ENCODE data around the gene BABAM2. TPM values are rescaled to one million over a fixed set of nuclear protein-coding genes. Genes with fewer than 3 reads are reported as not detected.

Gene BABAM2
- total RNA-seq, 2 experiments from 2014 or later, result 19.7 to 33.2 TPM

GRCh38 chr2:28270456-28271152 lies 380.1 kb downstream of the BABAM2 start:
- no peak for DNase-seq (ENCODE audit: low spot score)
- ChIA-PET POLR2A (no interaction called here), CTCF (ENCODE audit: unreplicated experiment) (no interaction called here)
- H3K4me2 ChIP-seq (ENCODE audit: low read length), result no peak overlapping the region
- no peak overlapping the region for H2AFZ ChIP-seq (ENCODE audit: low read length)
- H3K4me3 ChIP-seq (ENCODE audit: low read depth, low read length, poor library complexity, severe bottlenecking), result no peak overlapping the region
- no TSS peak for BruUV-seq (replicated peaks)
- H3K9me3 ChIP-seq (ENCODE audit: low read length), result no peaks in the 10 kb centered on the region
- TF ChIP-seq CTCF (conservative IDR thresholded peaks at IDR 0.05; ENCODE audit: low read length) (no peak), EZH2phosphoT487 (IDR thresholded peaks at IDR 0.05; ENCODE audit: borderline replicate concordance, low read depth, low read length) (no peak)
- no peak overlapping the region for H3K27ac ChIP-seq (ENCODE audit: low read depth, low read length, poor library complexity, severe bottlenecking)
- no peaks in the 10 kb centered on the region for H3K4me1 ChIP-seq (ENCODE audit: insufficient read depth, low read length, poor library complexity, severe bottlenecking)
- no peaks in the 10 kb centered on the region for H3K9me2 ChIP-seq (ENCODE audit: insufficient read depth, low read length)
- H4K20me1 ChIP-seq (ENCODE audit: insufficient read depth, low read length), result no peaks in the 10 kb centered on the region
- intact Hi-C loops (cut with micrococcal nuclease; ENCODE audit: unreplicated experiment), result no loop called here
- no peaks in the 10 kb centered on the region for H3K79me2 ChIP-seq (ENCODE audit: insufficient read depth, low read depth, low read length)
- no peaks in the 10 kb centered on the region for H3K36me3 ChIP-seq (ENCODE audit: insufficient read depth, low read length)

DNA sequence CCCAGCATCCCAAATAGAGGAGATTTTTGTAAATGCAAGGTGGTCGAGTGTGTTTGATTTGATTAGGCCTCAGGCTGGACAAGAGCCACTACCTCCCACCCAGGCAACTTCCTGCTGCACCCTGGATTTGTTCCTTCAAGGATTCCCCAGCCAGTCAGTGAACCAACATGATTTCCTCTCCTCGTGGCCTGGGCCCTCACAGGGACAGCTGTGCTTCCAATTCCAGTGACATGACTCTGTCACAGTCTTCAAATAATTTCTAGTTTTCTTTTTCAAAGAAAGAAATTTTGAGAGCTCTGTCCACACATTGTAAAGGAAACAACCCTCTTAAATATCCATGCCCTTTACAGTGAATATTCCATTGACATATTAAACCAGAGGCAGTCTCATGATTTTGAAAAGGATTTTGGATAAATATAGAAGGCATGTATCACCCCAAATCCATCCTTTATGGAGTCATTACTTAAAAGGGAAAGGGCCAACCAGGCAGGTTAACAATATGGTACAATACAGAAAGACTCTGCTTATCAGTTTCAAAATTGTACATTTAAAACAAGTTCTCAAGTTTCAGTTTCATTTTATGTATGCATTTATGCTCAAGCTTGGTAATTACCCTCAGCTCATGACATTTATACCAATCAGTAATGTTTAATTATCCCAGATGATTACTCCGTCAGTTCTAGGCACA lies 380.8 kb downstream of the BABAM2 start:
- intact Hi-C loops (cut with micrococcal nuclease; ENCODE audit: unreplicated experiment), result no loop called here
- H2AFZ ChIP-seq (ENCODE audit: low read length), result no peak overlapping the region
- H3K9me3 ChIP-seq (ENCODE audit: low read length), result no peaks in the 10 kb centered on the region
- no peak for DNase-seq (ENCODE audit: low spot score)
- ChIA-PET POLR2A (no interaction called here), CTCF (ENCODE audit: unreplicated experiment) (no interaction called here)
- BruUV-seq (replicated peaks), result no TSS peak
- no peaks in the 10 kb centered on the region for H3K4me1 ChIP-seq (ENCODE audit: insufficient read depth, low read length, poor library complexity, severe bottlenecking)
- H3K4me3 ChIP-seq (ENCODE audit: low read depth, low read length, poor library complexity, severe bottlenecking), result no peak overlapping the region
- no peaks in the 10 kb centered on the region for H3K36me3 ChIP-seq (ENCODE audit: insufficient read depth, low read length)
- no peak for TF ChIP-seq EZH2phosphoT487 (IDR thresholded peaks at IDR 0.05; ENCODE audit: borderline replicate concordance, low read depth, low read length)
- no peak for TF ChIP-seq CTCF (conservative IDR thresholded peaks at IDR 0.05; ENCODE audit: low read length)
- H4K20me1 ChIP-seq (ENCODE audit: insufficient read depth, low read length), result no peaks in the 10 kb centered on the region
- H3K9me2 ChIP-seq (ENCODE audit: insufficient read depth, low read length), result no peaks in the 10 kb centered on the region
- no peak overlapping the region for H3K27ac ChIP-seq (ENCODE audit: low read depth, low read length, poor library complexity, severe bottlenecking)
- H3K4me2 ChIP-seq (ENCODE audit: low read length), result no peak overlapping the region
- no peaks in the 10 kb centered on the region for H3K79me2 ChIP-seq (ENCODE audit: insufficient read depth, low read depth, low read length)

DNA sequence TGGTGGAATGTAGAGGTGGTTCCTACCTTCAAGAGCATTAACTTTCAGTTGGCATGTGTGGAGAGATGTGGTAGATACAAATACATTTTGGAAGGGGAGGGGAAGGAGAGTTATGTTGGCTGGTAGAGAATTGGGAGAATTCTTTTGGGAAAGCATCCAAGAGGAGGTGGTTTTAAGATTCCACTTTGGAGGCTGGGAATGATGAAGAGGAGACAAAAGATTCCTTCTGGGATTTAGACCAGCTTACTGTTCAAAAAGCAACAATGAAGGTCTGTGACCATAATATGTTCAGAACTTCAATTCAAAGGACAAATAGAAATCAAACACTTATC lies 381.4 kb downstream of the BABAM2 start:
- intact Hi-C loops (cut with micrococcal nuclease; ENCODE audit: unreplicated experiment), result no loop called here

More for the DNA sequence above, 381.4 kb downstream of the BABAM2 start:
- H4K20me1 ChIP-seq (ENCODE audit: insufficient read depth, low read length), result no peaks in the 10 kb centered on the region
- no peaks in the 10 kb centered on the region for H3K79me2 ChIP-seq (ENCODE audit: insufficient read depth, low read depth, low read length)
- POLR2A ChIA-PET, result no interaction called here
- no peaks in the 10 kb centered on the region for H3K4me1 ChIP-seq (ENCODE audit: insufficient read depth, low read length, poor library complexity, severe bottlenecking)
- CTCF ChIA-PET (ENCODE audit: unreplicated experiment), result no interaction called here
- TF ChIP-seq EZH2phosphoT487 (IDR thresholded peaks at IDR 0.05; ENCODE audit: borderline replicate concordance, low read depth, low read length) (no peak), CTCF (conservative IDR thresholded peaks at IDR 0.05; ENCODE audit: low read length) (no peak)
- no peak overlapping the region for H2AFZ ChIP-seq (ENCODE audit: low read length)
- DNase-seq (ENCODE audit: low spot score), result no peak
- no peak overlapping the region for H3K4me3 ChIP-seq (ENCODE audit: low read depth, low read length, poor library complexity, severe bottlenecking)
- H3K9me3 ChIP-seq (ENCODE audit: low read length), result no peaks in the 10 kb centered on the region
- H3K36me3 ChIP-seq (ENCODE audit: insufficient read depth, low read length), result no peaks in the 10 kb centered on the region
- no peak overlapping the region for H3K4me2 ChIP-seq (ENCODE audit: low read length)
- H3K9me2 ChIP-seq (ENCODE audit: insufficient read depth, low read length), result no peaks in the 10 kb centered on the region
- no peak overlapping the region for H3K27ac ChIP-seq (ENCODE audit: low read depth, low read length, poor library complexity, severe bottlenecking)
- no TSS peak for BruUV-seq (replicated peaks)
